ENCODE measurements around the gene PROK1.

GRCh38 chr1:110404401-110404800, 46.5 kb upstream of the PROK1 start:
- TF ChIP-seq POLR2A (IDR thresholded peaks at IDR 0.05), result no peak
- no peak for TF ChIP-seq CTCF (IDR thresholded peaks at IDR 0.05)
- TF ChIP-seq EP300 (IDR thresholded peaks at IDR 0.05), result no peak

Data from ovary (tissue), 3 donors.